ENCODE results near the gene PRM3. TPM values are rescaled to one million over a fixed set of nuclear protein-coding genes. Genes with fewer than 3 reads are reported as not detected.

PRM3 gene
- total RNA-seq, 2 experiments from 2014 or later: not detected

DNA sequence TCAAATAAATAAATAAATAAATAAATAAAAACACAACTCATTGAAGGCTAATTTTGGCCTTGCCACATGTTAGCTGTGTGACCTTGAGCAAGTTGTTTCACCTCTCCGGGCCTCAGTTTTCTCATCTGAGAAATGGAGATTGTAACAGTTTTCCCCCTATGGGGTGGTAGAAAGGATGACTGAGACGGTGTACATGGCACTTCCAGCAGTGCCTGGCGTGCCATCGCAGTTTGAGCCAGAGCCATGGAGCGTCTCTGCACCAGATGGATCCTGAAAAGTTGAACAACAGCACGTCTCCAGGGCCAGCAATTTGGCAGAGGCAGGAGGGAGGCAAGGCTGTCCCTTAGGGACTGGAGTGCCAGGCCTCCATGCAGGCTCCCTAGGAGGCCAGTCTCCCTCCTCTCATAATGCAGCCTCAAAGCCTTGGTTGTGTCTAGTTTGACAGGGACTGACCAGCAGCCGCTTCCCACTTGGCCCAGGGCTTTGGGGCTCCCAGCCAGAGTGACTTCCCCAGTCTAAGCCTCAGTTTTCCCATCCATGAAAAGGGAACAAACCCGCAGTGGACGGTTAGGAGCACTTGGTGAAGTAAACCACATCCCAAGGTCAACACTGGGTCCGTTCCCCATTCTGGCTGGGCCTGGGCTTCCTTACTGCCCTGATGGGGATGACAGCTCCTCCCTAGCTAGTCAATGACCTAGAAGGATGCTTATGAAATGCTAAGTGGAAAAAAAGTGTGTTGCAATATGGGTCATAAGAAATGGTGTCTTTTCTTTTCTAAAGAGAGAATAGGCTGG is 36.8 kb downstream of the PRM3 start:
- intact Hi-C loops (cut with DNase I, micrococcal nuclease): no loop called here
- Mint-ChIP-seq H3K27ac (peak overlapping the region; percentile 24), H3K4me1 (ENCODE audit: low read depth) (peaks cover 46% of the 10 kb centered on the region), H3K4me3 (no peak overlapping the region), H3K9me3 (no peaks in the 10 kb centered on the region), H3K27me3 (no peaks in the 10 kb centered on the region), H3K36me3 (ENCODE audit: low read depth) (no peaks in the 10 kb centered on the region)
- CTCF ChIA-PET: interaction anchor here (1.3 kb wide), 2 partner anchors 15 to 61 kb away, joined by 3 to 4 read pairs; no protein-coding TSS in a partner anchor
- Histone ChIP-seq H3K36me3 (ENCODE audit: insufficient read depth, low read length) (no peaks in the 10 kb centered on the region), H3K9me3 (ENCODE audit: control insufficient read depth in 1 of 2, insufficient read depth in 1 of 2, low read length in 2 of 2) (no peaks in the 10 kb centered on the region), H3K4me1 (ENCODE audit: insufficient read depth, low read length) (peaks cover 58% of the 10 kb centered on the region), H3K27ac (ENCODE audit: low read depth in 1 of 2, low read length in 2 of 2) (no peak overlapping the region), H3K4me3 (ENCODE audit: low read length) (no peak overlapping the region), H3K27me3 (ENCODE audit: control insufficient read depth in 1 of 2, insufficient read depth in 2 of 2, low read length in 2 of 2) (no peaks in the 10 kb centered on the region)
- TF ChIP-seq, protein P1, sequence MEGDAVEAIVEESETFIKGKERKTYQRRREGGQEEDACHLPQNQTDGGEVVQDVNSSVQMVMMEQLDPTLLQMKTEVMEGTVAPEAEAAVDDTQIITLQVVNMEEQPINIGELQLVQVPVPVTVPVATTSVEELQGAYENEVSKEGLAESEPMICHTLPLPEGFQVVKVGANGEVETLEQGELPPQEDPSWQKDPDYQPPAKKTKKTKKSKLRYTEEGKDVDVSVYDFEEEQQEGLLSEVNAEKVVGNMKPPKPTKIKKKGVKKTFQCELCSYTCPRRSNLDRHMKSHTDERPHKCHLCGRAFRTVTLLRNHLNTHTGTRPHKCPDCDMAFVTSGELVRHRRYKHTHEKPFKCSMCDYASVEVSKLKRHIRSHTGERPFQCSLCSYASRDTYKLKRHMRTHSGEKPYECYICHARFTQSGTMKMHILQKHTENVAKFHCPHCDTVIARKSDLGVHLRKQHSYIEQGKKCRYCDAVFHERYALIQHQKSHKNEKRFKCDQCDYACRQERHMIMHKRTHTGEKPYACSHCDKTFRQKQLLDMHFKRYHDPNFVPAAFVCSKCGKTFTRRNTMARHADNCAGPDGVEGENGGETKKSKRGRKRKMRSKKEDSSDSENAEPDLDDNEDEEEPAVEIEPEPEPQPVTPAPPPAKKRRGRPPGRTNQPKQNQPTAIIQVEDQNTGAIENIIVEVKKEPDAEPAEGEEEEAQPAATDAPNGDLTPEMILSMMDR (IDR thresholded peaks at IDR 0.05): no peak
- POLR2A ChIA-PET: interaction anchor here (0.6 kb wide), 1 partner anchor 27 kb away, joined by 3 read pairs; no protein-coding TSS in a partner anchor
- DNase-seq: peak in 1 of 14 experiments; percentile 38
- ATAC-seq (ENCODE audit: poor library complexity): no peak

DNA sequence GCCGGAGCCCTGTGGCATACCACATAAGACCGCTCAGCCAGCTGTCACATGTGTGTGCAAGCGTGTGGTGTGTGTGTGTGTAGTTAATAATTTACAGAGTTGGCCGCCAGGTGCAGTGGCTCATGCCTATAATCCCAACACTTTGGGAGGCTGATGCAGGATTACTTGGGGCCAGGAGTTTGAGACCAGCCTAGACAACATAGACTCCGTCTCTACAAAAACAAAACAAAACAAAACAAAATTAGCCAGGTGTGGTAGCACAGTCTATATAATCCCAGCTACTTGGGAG is 37.8 kb downstream of the PRM3 start:
- H3K36me3 Mint-ChIP-seq (ENCODE audit: low read depth): no peaks in the 10 kb centered on the region
- Histone ChIP-seq H3K4me1 (ENCODE audit: insufficient read depth, low read length) (peaks cover 58% of the 10 kb centered on the region), H3K27me3 (ENCODE audit: control insufficient read depth in 1 of 2, insufficient read depth in 2 of 2, low read length in 2 of 2) (no peaks in the 10 kb centered on the region), H3K36me3 (ENCODE audit: insufficient read depth, low read length) (no peaks in the 10 kb centered on the region), H3K4me3 (ENCODE audit: low read length) (no peak overlapping the region), H3K9me3 (ENCODE audit: control insufficient read depth in 1 of 2, insufficient read depth in 1 of 2, low read length in 2 of 2) (no peaks in the 10 kb centered on the region), H3K27ac (ENCODE audit: low read depth in 1 of 2, low read length in 2 of 2) (no peak overlapping the region)
- no peak overlapping the region for H3K4me3 Mint-ChIP-seq
- H3K4me1 Mint-ChIP-seq (ENCODE audit: low read depth): peaks cover 52% of the 10 kb centered on the region
- POLR2A ChIA-PET: interaction anchor here (3.4 kb wide), 1 partner anchor 11 kb away, joined by 23 read pairs; no protein-coding TSS in a partner anchor
- no peak for DNase-seq
- no peaks in the 10 kb centered on the region for H3K27me3 Mint-ChIP-seq
- TF ChIP-seq, protein P1 (IDR thresholded peaks at IDR 0.05): no peak
- no peak overlapping the region for H3K27ac Mint-ChIP-seq
- no peak for ATAC-seq (ENCODE audit: poor library complexity)
- CTCF ChIA-PET: interaction anchor here (0.6 to 1.3 kb wide), 3 partner anchors 16 to 62 kb away, joined by 3 to 4 read pairs (median 3); no protein-coding TSS in a partner anchor
- H3K9me3 Mint-ChIP-seq: no peaks in the 10 kb centered on the region
- intact Hi-C loops (cut with DNase I, micrococcal nuclease): no loop called here

DNA sequence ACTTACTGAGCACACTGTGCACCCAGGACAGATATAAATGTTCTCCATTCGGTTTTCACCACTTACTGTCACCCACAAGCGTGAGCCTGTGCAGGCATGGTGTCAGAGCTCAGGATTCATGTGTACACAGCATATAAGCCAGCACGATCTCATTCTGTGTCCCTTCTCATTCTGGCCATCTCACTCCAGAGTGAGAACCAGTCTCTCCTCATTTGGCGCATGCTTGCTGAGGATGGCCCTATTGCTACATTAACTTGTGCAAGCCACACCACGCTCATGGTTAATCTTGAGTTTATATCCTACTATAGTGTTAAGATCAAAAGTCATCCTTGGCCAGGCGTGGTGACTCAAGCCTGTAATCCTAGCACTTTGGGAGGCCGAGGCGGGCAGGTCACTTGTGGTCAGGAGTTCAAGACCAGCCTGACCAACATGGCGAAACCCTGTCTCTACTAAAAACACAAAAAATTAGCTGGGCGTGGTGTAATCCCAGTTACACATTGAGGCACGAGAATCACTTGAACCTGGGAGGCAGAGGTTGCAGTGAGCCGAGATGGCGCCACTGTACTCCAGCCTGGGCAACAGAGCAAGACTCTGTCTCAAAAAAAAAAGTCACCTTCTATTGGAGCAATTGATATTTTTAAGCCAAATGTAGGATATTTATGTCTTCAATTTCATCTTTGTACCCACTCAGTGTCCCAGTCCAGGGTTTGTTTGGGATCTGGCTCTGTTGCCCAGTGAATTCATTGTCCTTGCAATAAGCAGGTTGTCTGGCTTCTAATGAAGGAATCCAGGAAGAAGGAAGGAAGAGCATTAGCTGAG is 38.3 kb downstream of the PRM3 start:
- POLR2A ChIA-PET: interaction anchor here (3.3 to 3.4 kb wide), 2 partner anchors 10 to 20 kb away, joined by 23 to 64 read pairs; partner anchors contain the start of gene SOCS1

More for the DNA sequence above, 38.3 kb downstream of the PRM3 start:
- Histone ChIP-seq H3K36me3 (ENCODE audit: insufficient read depth, low read length) (no peaks in the 10 kb centered on the region), H3K27ac (ENCODE audit: low read depth in 1 of 2, low read length in 2 of 2) (no peak overlapping the region), H3K4me1 (ENCODE audit: insufficient read depth, low read length) (peaks cover 53% of the 10 kb centered on the region), H3K27me3 (ENCODE audit: control insufficient read depth in 1 of 2, insufficient read depth in 2 of 2, low read length in 2 of 2) (no peaks in the 10 kb centered on the region), H3K4me3 (ENCODE audit: low read length) (no peak overlapping the region), H3K9me3 (ENCODE audit: control insufficient read depth in 1 of 2, insufficient read depth in 1 of 2, low read length in 2 of 2) (no peaks in the 10 kb centered on the region)
- DNase-seq: peak in 1 of 14 experiments; percentile 41
- Mint-ChIP-seq H3K4me3 (no peak overlapping the region), H3K27ac (peak overlapping the region; percentile 95), H3K27me3 (no peaks in the 10 kb centered on the region), H3K4me1 (ENCODE audit: low read depth) (peaks cover 47% of the 10 kb centered on the region), H3K9me3 (no peaks in the 10 kb centered on the region), H3K36me3 (ENCODE audit: low read depth) (no peaks in the 10 kb centered on the region)
- CTCF ChIA-PET: interaction anchor here (0.6 to 2.4 kb wide), 4 partner anchors 17 to 63 kb away, joined by 3 to 16 read pairs (median 4); partner anchors contain the start of gene SOCS1
- TF ChIP-seq, protein P1 (IDR thresholded peaks at IDR 0.05): no peak
- intact Hi-C loops (cut with DNase I, micrococcal nuclease): no loop called here
- ATAC-seq (ENCODE audit: poor library complexity): no peak

Data from CD4-positive, alpha-beta T cell (primary cell).